22Rv1 (cell line): ENCODE measurements around the gene PDE8B.

ENCODE experiments used
- H3K27ac ChIP-seq: fragments of 450-650 bp; 2 replicates; pipeline ENCODE4 v1.5.1; 2017
- CTCF ChIP-seq: fragments of 450-650 bp; IDR thresholded peaks from 2 replicates; pipeline ENCODE4 v1.5.1; 2017; ENCODE audit warnings: mild to moderate bottlenecking
- ZFX ChIP-seq: fragments of 450-650 bp; IDR thresholded peaks from 2 replicates; pipeline ENCODE4 v1.6.1; 2017; ENCODE audit warnings: antibody characterized with exemption, borderline replicate concordance

PDE8B gene

GRCh38 chr5:77394064-77394715 lies 183.7 kb downstream of the PDE8B start:
- TF ChIP-seq ZFX = no peak
- TF ChIP-seq CTCF = no peak
- H3K27ac ChIP-seq = no peak overlapping the region

GRCh38 chr5:77396017-77396416 lies 185.5 kb downstream of the PDE8B start:
- TF ChIP-seq CTCF (no peak), ZFX (no peak)
- no peak overlapping the region for H3K27ac ChIP-seq

- TF ChIP-seq ZFX (no peak), CTCF (no peak)
- no peak overlapping the region for H3K27ac ChIP-seq
These were observed 187.3 kb downstream of the PDE8B start for GRCh38 chr5:77397686-77398292.

- TF ChIP-seq CTCF (no peak), ZFX (no peak)
- H3K27ac ChIP-seq = no peak overlapping the region
These were observed 188.0 kb downstream of the PDE8B start for GRCh38 chr5:77398458-77398857.

GRCh38 chr5:77398896-77399295 lies 188.4 kb downstream of the PDE8B start:
- no peak overlapping the region for H3K27ac ChIP-seq
- TF ChIP-seq CTCF (no peak), ZFX (no peak)

- H3K27ac ChIP-seq = no peak overlapping the region
- TF ChIP-seq CTCF (no peak), ZFX (no peak)
These were observed 190.2 kb downstream of the PDE8B start for GRCh38 chr5:77400645-77401044.

GRCh38 chr5:77402796-77403195 lies 192.3 kb downstream of the PDE8B start:
- no peak overlapping the region for H3K27ac ChIP-seq
- TF ChIP-seq CTCF (no peak), ZFX (no peak)
